ENCODE data around the gene GOLGA6L10.
"Not testable (repeated sequence)": the region's sequence is repeated elsewhere in the genome, so short reads cannot be mapped to it uniquely, and the experiment has no call there.

DNA sequence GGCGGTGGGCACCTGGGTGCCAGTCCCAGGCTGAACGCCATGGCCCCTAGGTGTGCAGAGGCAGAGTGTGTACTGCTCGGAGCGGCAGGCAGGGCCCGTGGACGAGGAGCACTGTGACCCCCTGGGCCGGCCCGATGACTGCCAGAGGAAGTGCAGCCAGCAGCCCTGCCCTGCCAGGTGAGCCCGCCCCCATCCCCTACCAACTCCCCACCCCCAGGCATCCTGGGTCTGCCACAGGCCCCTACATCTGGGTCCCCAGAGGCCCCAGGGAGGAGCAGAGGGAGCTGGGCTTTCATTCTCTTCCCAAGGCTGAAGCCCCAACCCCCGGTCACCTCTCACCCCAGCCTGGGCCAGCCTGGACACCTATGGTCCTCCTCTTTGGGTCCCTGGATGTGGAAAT, 23.6 kb downstream of the GOLGA6L10 start:
- not testable (repeated sequence) for TF ChIP-seq EP300, POLR2AphosphoS5 (IDR thresholded peaks at IDR 0.05)
- TF ChIP-seq, protein P1, sequence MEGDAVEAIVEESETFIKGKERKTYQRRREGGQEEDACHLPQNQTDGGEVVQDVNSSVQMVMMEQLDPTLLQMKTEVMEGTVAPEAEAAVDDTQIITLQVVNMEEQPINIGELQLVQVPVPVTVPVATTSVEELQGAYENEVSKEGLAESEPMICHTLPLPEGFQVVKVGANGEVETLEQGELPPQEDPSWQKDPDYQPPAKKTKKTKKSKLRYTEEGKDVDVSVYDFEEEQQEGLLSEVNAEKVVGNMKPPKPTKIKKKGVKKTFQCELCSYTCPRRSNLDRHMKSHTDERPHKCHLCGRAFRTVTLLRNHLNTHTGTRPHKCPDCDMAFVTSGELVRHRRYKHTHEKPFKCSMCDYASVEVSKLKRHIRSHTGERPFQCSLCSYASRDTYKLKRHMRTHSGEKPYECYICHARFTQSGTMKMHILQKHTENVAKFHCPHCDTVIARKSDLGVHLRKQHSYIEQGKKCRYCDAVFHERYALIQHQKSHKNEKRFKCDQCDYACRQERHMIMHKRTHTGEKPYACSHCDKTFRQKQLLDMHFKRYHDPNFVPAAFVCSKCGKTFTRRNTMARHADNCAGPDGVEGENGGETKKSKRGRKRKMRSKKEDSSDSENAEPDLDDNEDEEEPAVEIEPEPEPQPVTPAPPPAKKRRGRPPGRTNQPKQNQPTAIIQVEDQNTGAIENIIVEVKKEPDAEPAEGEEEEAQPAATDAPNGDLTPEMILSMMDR (IDR thresholded peaks at IDR 0.05): not testable (repeated sequence)

Measured in esophagus muscularis mucosa (tissue), 4 donors.